Measurements from ENCODE around the gene MALRD1. TPM values are rescaled to one million over a fixed set of nuclear protein-coding genes. Genes with fewer than 3 reads are reported as not detected.
A peak's percentile ranks its signal among the peaks of the same experiment; 100 is the strongest.

MALRD1 gene
- total RNA-seq, 1 donor from 2014 or later, result 1.1 TPM

DNA sequence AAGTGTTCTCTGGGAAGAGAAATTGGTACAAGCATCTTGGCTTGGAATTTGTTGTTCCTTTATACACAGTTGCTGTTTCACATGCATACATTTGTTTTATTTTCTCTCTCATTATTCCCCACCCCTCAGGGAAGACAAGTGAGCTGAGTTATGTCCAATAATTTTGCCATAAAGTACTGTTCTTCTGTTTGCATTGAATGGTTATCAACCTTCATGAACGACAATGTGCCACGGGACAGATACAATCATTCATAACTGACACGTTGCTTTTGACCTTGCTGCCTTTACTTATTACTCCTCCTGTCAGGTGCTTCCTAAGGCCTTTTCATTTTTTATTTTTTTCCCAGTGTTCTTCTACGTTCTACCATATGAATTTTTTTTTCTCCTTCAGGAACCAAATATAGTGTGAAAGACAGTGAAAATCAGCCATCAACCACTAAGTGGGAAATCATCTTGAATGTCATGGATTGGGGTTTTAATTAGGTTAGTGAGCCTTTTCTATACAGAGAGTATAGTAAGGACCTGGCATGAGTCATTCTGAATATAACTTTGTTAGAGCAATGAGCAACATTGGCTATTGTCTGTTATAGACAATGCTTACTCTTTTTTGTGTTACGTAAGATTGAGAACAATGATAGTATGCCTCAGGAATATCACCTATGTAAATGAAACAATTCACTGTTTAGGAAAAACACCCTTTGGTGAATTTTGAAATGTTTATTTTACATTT is 383.2 kb downstream of the MALRD1 start:
- ATAC-seq (ENCODE audit: poor library complexity), result no peak

GRCh38 chr10:19449860-19450259 is 401.3 kb downstream of the MALRD1 start:
- DNase-seq, result no peak
- intact Hi-C loops (cut with DNase I), result no loop called here
- ATAC-seq (ENCODE audit: poor library complexity), result no peak

More for the DNA sequence above, 383.2 kb downstream of the MALRD1 start:
- intact Hi-C loops (cut with DNase I), result no loop called here
- DNase-seq, result no peak

DNA sequence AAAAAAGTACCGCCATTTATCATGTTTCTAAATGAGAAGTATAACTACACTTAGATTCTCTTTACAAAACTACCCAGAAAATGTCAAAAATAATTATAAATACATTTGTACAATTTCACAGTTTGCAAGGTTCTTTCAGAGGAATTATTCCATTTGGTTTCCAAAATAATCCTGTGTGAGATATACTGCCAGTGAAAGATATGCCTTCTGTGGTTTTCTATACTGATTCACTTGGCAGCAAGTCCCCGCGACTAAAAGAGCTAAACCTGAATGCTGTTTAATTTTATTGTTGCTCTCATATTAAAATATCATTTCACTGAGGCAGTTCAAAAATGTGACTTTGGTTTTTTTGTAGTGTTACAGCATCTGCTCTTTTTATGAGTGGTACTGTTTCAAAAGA is 402.8 kb downstream of the MALRD1 start:
- intact Hi-C loops (cut with DNase I), result no loop called here
- ATAC-seq (ENCODE audit: poor library complexity) (no peak), DNase-seq (no peak)

GRCh38 chr10:19451937-19452336 is 403.3 kb downstream of the MALRD1 start:
- intact Hi-C loops (cut with DNase I), result no loop called here
- ATAC-seq (ENCODE audit: poor library complexity), result no peak

GRCh38 chr10:19453967-19454366 is 405.4 kb downstream of the MALRD1 start:
- intact Hi-C loops (cut with DNase I), result no loop called here
- no peak for ATAC-seq (ENCODE audit: poor library complexity)
- DNase-seq, result no peak

More at GRCh38 chr10:19451937-19452336, 403.3 kb downstream of the MALRD1 start:
- DNase-seq, result no peak

GRCh38 chr10:19461588-19461987 is 413.0 kb downstream of the MALRD1 start:
- DNase-seq (no peak), ATAC-seq (ENCODE audit: poor library complexity) (no peak)
- intact Hi-C loops (cut with DNase I), result no loop called here

- intact Hi-C loops (cut with DNase I), result no loop called here
- ATAC-seq (ENCODE audit: poor library complexity), result no peak
- no peak for DNase-seq
Measured at GRCh38 chr10:19466709-19467108, 418.1 kb downstream of the MALRD1 start.

DNA sequence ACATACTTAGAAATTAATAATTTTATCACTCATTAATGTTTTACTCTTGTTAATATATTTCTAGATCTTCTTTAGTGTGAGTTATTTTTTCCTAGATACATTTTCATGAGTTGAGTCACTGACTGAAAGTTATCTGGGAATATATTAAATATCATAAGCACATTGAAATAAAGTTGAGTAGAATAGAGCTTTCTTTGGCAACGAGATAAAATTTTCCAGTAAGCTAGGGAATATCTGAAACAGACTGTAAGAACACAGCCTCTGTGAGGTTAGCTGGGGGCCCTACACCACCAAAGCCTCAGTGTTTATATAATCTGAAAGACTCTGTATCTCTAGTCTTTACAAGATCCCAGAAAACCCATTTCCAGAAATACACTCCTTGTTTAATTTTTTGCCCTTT is 419.8 kb downstream of the MALRD1 start:
- intact Hi-C loops (cut with DNase I), result no loop called here
- DNase-seq (no peak), ATAC-seq (ENCODE audit: poor library complexity) (no peak)

DNA sequence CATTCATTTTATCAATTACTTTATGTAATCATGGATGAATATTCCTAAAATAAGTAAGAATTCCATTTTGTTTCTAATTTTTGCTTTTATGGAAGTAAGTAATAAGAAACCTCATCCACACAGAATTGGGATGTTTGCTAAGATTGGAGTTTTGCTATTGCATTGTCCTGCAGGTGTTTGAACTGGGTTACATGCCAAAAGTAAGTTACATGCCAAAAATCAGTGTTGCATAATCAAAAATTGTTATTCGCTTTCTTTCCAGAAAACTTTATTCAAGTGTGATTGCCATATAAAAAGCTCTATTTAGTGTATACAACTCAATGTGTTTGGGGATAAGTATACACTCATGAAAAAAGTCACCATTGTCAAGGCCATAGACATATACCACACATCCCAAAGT is 420.9 kb downstream of the MALRD1 start:
- no peak for ATAC-seq (ENCODE audit: poor library complexity)
- no peak for DNase-seq
- intact Hi-C loops (cut with DNase I), result no loop called here

DNA sequence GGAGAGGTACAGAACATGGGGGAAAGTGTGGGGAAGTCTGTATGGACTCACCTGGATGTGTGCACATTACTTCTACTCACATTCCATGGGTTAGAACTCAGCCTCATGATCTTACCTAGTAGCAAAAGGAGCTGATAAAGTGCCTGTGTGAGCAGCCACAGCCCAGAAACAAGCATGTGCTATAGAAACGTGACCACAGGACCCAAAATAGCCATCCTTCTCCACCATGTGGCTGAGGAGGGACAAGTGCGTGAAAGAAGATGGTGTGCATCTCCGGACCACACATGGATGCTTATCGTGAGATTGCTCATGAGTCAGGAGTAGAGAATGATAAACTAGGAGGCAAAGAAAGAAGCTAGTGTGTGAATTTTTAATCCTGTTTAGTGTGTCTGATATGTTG is 431.3 kb downstream of the MALRD1 start:
- no peak for ATAC-seq (ENCODE audit: poor library complexity)
- intact Hi-C loops (cut with DNase I), result no loop called here
- DNase-seq, result no peak

DNA sequence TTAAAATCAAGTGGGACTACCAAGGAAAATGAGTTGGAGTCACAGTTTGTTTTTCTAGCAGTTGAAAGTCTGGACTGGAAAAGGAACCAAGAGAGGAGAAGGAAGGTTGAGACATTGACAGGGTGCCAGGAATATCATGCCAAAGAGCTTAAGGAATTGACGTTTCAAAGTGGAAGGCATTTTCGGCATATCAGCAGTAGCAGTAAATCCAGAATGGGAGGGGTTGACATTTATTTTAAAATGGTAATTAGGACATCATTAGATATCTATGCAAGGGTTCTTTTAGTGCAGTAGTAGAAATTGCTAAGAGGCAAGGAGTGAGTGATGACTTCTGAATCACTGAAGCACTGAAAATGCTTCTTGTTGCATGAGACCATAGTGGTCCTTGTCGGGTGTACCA is 431.8 kb downstream of the MALRD1 start:
- intact Hi-C loops (cut with DNase I), result no loop called here
- no peak for ATAC-seq (ENCODE audit: poor library complexity)
- no peak for DNase-seq

- intact Hi-C loops (cut with DNase I), result no loop called here
- no peak for ATAC-seq (ENCODE audit: poor library complexity)
Measured at GRCh38 chr10:19483421-19483820, 434.8 kb downstream of the MALRD1 start.

GRCh38 chr10:19488592-19489280 is 440.1 kb downstream of the MALRD1 start:
- DNase-seq (peak; percentile 76), ATAC-seq (ENCODE audit: poor library complexity) (peak; percentile 87)
- intact Hi-C loops (cut with DNase I), result no loop called here

More at GRCh38 chr10:19483421-19483820, 434.8 kb downstream of the MALRD1 start:
- no peak for DNase-seq

DNA sequence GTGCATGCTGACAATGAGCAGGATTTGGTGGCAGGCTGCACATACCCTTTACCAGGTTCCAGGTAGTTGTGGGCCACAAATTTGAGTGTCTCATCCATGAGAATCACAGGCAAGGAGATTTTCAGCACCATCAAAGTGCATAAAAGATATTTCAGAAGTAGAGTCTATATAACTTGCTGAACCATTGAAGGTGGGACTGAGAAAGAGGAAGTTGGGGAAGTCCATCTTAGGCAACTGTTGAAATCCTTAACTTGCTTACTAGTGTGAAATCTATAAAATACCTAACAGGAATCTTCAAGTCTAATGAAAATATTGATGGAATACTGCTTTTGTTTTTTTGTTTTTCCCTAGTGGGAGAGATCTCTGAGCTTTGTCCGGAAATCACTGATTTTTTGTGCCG is 442.6 kb downstream of the MALRD1 start:
- intact Hi-C loops (cut with DNase I), result no loop called here
- ATAC-seq (ENCODE audit: poor library complexity), result no peak

DNA sequence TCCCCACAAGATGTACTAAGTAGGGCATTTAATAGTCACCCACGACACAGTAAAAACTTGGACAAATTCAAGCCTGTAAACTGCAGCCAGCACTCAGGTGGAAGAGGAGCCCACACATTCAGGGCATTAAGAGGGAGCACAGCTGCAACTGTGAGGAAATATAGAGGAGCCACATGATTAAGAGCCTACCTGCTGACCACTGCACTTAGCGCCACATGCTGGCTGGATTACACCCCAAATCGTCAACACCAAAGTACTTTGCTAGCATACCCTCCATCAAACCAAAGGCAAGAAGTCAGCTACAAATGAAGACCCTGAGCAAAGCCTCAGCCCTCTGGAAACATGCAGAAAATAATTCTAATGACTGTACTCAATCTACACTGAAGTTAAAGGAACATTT is 445.3 kb downstream of the MALRD1 start:
- ATAC-seq (ENCODE audit: poor library complexity) (no peak), DNase-seq (no peak)
- intact Hi-C loops (cut with DNase I), result no loop called here

More for the DNA sequence above, 442.6 kb downstream of the MALRD1 start:
- no peak for DNase-seq

GRCh38 chr10:19497026-19497425 is 448.4 kb downstream of the MALRD1 start:
- intact Hi-C loops (cut with DNase I), result no loop called here
- no peak for DNase-seq
- ATAC-seq (ENCODE audit: poor library complexity), result no peak

GRCh38 chr10:19498393-19499290 is 450.0 kb downstream of the MALRD1 start:
- DNase-seq, result no peak

GRCh38 chr10:19499291-19499770 is 450.7 kb downstream of the MALRD1 start:
- ATAC-seq (ENCODE audit: poor library complexity) (no peak), DNase-seq (no peak)
- intact Hi-C loops (cut with DNase I), result no loop called here

More at GRCh38 chr10:19498393-19499290, 450.0 kb downstream of the MALRD1 start:
- peak; percentile 57 for ATAC-seq (ENCODE audit: poor library complexity)
- intact Hi-C loops (cut with DNase I), result no loop called here

- ATAC-seq (ENCODE audit: poor library complexity) (no peak), DNase-seq (no peak)
- intact Hi-C loops (cut with DNase I), result no loop called here
Measured at GRCh38 chr10:19500959-19501358, 452.4 kb downstream of the MALRD1 start.
